ENCODE measurements around the gene SAMHD1.

DNA sequence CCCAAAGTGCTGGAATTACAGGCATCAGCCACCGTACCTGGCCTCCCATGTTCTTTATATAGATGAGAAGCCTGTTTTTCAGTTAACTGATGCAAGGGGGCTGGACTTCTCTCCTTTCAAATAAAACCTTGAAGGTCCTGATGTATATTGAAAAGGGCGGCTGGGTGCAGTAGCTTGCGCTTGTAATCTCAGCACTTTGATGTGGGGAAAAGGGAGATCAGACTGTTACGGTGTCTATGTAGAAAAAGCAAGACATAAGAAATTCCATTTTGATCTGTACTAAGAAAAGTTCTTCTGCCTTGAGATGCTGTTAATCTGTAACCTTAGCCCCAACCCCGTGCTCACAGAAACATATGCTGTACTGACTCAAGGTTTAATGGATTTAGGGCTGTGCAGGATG is 16.1 kb upstream of the SAMHD1 start:
- TF ChIP-seq SMC3 (IDR thresholded peaks at IDR 0.05; ENCODE audit: low read depth, low read length) (no peak), GATA2 (CRISPR knock-in tag; IDR thresholded peaks at IDR 0.05) (no peak), EP300 (IDR thresholded peaks at IDR 0.05; ENCODE audit: borderline replicate concordance in 1 of 2, low read depth in 1 of 2, low read length in 1 of 2) (no peak), GABPA (IDR thresholded peaks at IDR 0.05; ENCODE audit: low read depth) (no peak), RXRA (IDR thresholded peaks at IDR 0.05; ENCODE audit: borderline replicate concordance, low read depth) (no peak), RAD21 (IDR thresholded peaks at IDR 0.05; ENCODE audit: low read length) (no peak), NRF1 (IDR thresholded peaks at IDR 0.05; ENCODE audit: low read depth, low read length) (no peak), TAF1 (IDR thresholded peaks at IDR 0.05; ENCODE audit: borderline replicate concordance, low read depth, low read length) (no peak), REST (IDR thresholded peaks at IDR 0.05; ENCODE audit: low read depth, low read length) (no peak), CHD2 (IDR thresholded peaks at IDR 0.05; ENCODE audit: low read length, partially characterized antibody) (no peak), FOXM1 (IDR thresholded peaks at IDR 0.05; ENCODE audit: low read depth) (no peak), NFIC (IDR thresholded peaks at IDR 0.05; ENCODE audit: borderline replicate concordance) (no peak)
- TF ChIP-seq, protein P1, sequence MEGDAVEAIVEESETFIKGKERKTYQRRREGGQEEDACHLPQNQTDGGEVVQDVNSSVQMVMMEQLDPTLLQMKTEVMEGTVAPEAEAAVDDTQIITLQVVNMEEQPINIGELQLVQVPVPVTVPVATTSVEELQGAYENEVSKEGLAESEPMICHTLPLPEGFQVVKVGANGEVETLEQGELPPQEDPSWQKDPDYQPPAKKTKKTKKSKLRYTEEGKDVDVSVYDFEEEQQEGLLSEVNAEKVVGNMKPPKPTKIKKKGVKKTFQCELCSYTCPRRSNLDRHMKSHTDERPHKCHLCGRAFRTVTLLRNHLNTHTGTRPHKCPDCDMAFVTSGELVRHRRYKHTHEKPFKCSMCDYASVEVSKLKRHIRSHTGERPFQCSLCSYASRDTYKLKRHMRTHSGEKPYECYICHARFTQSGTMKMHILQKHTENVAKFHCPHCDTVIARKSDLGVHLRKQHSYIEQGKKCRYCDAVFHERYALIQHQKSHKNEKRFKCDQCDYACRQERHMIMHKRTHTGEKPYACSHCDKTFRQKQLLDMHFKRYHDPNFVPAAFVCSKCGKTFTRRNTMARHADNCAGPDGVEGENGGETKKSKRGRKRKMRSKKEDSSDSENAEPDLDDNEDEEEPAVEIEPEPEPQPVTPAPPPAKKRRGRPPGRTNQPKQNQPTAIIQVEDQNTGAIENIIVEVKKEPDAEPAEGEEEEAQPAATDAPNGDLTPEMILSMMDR (IDR thresholded peaks at IDR 0.05), result no peak
- TF ChIP-seq, protein P2, sequence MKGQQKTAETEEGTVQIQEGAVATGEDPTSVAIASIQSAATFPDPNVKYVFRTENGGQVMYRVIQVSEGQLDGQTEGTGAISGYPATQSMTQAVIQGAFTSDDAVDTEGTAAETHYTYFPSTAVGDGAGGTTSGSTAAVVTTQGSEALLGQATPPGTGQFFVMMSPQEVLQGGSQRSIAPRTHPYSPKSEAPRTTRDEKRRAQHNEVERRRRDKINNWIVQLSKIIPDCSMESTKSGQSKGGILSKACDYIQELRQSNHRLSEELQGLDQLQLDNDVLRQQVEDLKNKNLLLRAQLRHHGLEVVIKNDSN (IDR thresholded peaks at IDR 0.05; ENCODE audit: borderline replicate concordance, low read depth), result no peak
